HepG2 (cell line): ENCODE data around the gene SRCIN1. TPM values are rescaled to one million over a fixed set of nuclear protein-coding genes. Genes with fewer than 3 reads are reported as not detected.

ENCODE experiments used
- CCAR2 ChIP-seq: fragments of 200-400 bp; formaldehyde crosslinking; optimal IDR thresholded peaks from 2 replicates; pipeline ENCODE3; 2018; ENCODE audit warnings: low read depth, mild to moderate bottlenecking, low read length, moderate library complexity
- EZH2 ChIP-seq: conservative IDR thresholded peaks from 2 replicates; pipeline ENCODE4 v1.6.1; 2012; ENCODE audit warnings: mild to moderate bottlenecking, low read depth, low read length, moderate library complexity
- FOXP1 ChIP-seq, 2 experiments: fragments of 450-650 bp in 1 of 2; IDR thresholded peaks; 2 replicates each; pipeline ENCODE4 v1.6.1; 2017 to 2018; ENCODE audit warnings: antibody characterized with exemption in 1 of 2
- KDM6A ChIP-seq: IDR thresholded peaks from 2 replicates; pipeline ENCODE4 v1.6.1; 2016; ENCODE audit warnings: low read depth
- KMT2A ChIP-seq: sonication (generic); formaldehyde crosslinking; IDR thresholded peaks from 2 replicates; pipeline ENCODE4 v1.4.0; 2020; ENCODE audit warnings: missing genetic modification reagents
- MTA1 ChIP-seq: sonication (generic); formaldehyde crosslinking; IDR thresholded peaks from 2 replicates; pipeline ENCODE4 v1.4.0; 2020; ENCODE audit warnings: missing genetic modification reagents, mild to moderate bottlenecking, borderline replicate concordance
- NBN ChIP-seq: fragments of 450-650 bp; conservative IDR thresholded peaks from 2 replicates; pipeline ENCODE4 v1.6.1; 2017
- PCBP1 ChIP-seq: fragments of 200-400 bp; formaldehyde crosslinking; IDR thresholded peaks from 2 replicates; pipeline ENCODE4 v1.6.1; 2017; ENCODE audit warnings: mild to moderate bottlenecking, low read depth, low read length, borderline replicate concordance
- PCBP2 ChIP-seq: fragments of 200-400 bp; formaldehyde crosslinking; optimal IDR thresholded peaks from 2 replicates; pipeline ENCODE3; 2018; ENCODE audit warnings: low read length, low read depth; ENCODE audit not compliant: poor library complexity, severe bottlenecking
- PRPF4 ChIP-seq: fragments of 200-400 bp; formaldehyde crosslinking; IDR thresholded peaks from 2 replicates; pipeline ENCODE4 v1.6.1; 2016; ENCODE audit warnings: low read length, low read depth; ENCODE audit not compliant: poor library complexity, severe bottlenecking
- RELA ChIP-seq: sonication (generic); formaldehyde crosslinking; IDR thresholded peaks from 2 replicates; pipeline ENCODE4 v1.4.0; 2020; ENCODE audit warnings: missing genetic modification reagents
- SAP130 ChIP-seq: IDR thresholded peaks from 2 replicates; pipeline ENCODE4 v1.6.1; 2016; ENCODE audit warnings: low read depth
- SUZ12 ChIP-seq: fragments of 150-350 bp; IDR thresholded peaks from 2 replicates; pipeline ENCODE4 v1.6.1; 2014; ENCODE audit warnings: low read depth, low read length
- YEATS4 ChIP-seq: sonication (generic); formaldehyde crosslinking; IDR thresholded peaks from 2 replicates; pipeline ENCODE4 v1.4.0; 2020; ENCODE audit warnings: missing genetic modification reagents, borderline replicate concordance
- ZBTB8A ChIP-seq: sonication (generic); formaldehyde crosslinking; IDR thresholded peaks from 2 replicates; pipeline ENCODE4 v1.4.0; 2020; ENCODE audit warnings: mild to moderate bottlenecking, low read depth, missing genetic modification reagents, borderline replicate concordance
- ZFX ChIP-seq: sonication (generic); formaldehyde crosslinking; IDR thresholded peaks from 2 replicates; pipeline ENCODE4 v1.4.0; 2020; ENCODE audit warnings: mild to moderate bottlenecking, low read depth, missing genetic modification reagents, moderate library complexity
- ZNF101 ChIP-seq: sonication (generic); formaldehyde crosslinking; IDR thresholded peaks from 2 replicates; pipeline ENCODE4 v1.4.0; 2020; ENCODE audit warnings: mild to moderate bottlenecking, low read depth, missing genetic modification reagents, borderline replicate concordance
- ZNF34 ChIP-seq: sonication (generic); formaldehyde crosslinking; IDR thresholded peaks from 2 replicates; pipeline ENCODE4 v1.4.0; 2020; ENCODE audit warnings: mild to moderate bottlenecking, missing genetic modification reagents, borderline replicate concordance
- ZNF589 ChIP-seq: sonication (generic); formaldehyde crosslinking; conservative IDR thresholded peaks from 2 replicates; pipeline ENCODE4 v1.8.0; 2022; ENCODE audit warnings: mild to moderate bottlenecking, moderate library complexity, missing genetic modification reagents
- ZNF652 ChIP-seq: IDR thresholded peaks from 2 replicates; pipeline ENCODE4 v1.6.1; 2016; ENCODE audit warnings: low read depth, borderline replicate concordance
- ZNF720 ChIP-seq: sonication (generic); formaldehyde crosslinking; IDR thresholded peaks from 2 replicates; pipeline ENCODE4 v1.4.0; 2020; ENCODE audit warnings: missing genetic modification reagents
- polyA plus RNA-seq, 8 experiments: library from polyadenylated mRNA; depleted of rRNA in 3 of 8; stranded (reverse) in 7 of 8; unstranded in 1 of 8; fragments of >200 nt; fragmentation: Illumina TruSeq in 4 of 8; extraction: Trizol in 4 of 8; gene quantifications; 2 replicates each; pipeline versions ENCODE4 v1.2.1 to v1.2.3, GENCODE V29; 2011 to 2016; ENCODE audit warnings: low read depth in 4 of 8, missing spikeins in 1 of 8, mixed read lengths in 1 of 8; ENCODE audit not compliant: insufficient read depth in 1 of 8
- total RNA-seq, 5 experiments: library from RNA; depleted of rRNA; stranded (reverse); fragments of >200 nt; fragmentation: Illumina TruSeq; extraction: Trizol; gene quantifications; 2 replicates each; pipeline ENCODE4 v1.2.3, GENCODE V29; 2016; ENCODE audit warnings: low read depth in 1 of 5
- TF ChIP-seq, protein P1 (sequence below): sonication (generic); formaldehyde crosslinking; IDR thresholded peaks from 2 replicates; pipeline ENCODE4 v1.4.0; 2020; ENCODE audit warnings: missing genetic modification reagents, borderline replicate concordance
- TF ChIP-seq, protein P2 (sequence below): IDR thresholded peaks from 2 replicates; pipeline ENCODE4 v1.6.1; 2016; ENCODE audit warnings: low read depth, control low read depth
- TF ChIP-seq, protein P3 (sequence below): sonication (generic); formaldehyde crosslinking; IDR thresholded peaks from 2 replicates; pipeline ENCODE4 v1.5.0; 2020; ENCODE audit warnings: mild to moderate bottlenecking, missing genetic modification reagents

The SRCIN1 gene
- total and polyA plus RNA-seq, 2 of the 13 experiments (the other 11 are each of a cell fraction or from before 2014, with no cell fraction given): 1.2 to 9.6 TPM

DNA sequence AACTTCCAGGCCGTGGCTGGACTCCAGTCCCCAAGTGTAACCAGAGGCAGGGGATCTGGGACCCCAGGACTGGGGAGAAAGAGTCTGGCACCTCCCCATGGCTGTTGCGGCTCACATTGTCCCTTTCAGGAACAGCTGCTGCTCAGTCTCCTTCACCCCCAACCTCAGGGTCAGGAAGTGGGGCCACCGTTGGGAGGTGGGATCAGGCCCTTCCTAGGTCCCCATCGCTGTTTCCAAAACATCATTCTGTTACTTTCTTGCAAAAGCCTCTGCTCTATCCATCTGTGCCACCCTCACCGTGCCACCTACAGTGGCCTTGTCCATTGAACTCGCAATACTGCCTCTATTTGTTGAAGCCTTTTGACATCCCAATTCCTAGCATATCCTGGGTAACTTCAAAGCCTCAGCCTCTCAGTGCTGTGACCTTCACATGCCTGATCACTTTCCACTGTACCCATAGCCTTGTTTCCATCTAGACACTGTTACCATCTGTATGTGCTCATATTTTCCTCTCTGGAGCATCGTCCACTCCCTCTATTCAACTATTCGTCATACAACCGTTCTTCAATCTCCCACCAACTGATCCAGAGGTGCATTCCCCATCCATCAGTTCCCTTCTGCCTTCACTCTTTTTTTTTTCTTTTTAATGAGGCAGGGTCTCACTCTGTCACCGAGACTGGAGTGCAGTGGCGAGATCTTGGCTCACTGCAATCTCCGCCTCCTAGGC lies 15.0 kb upstream of the SRCIN1 start (continued):
- TF ChIP-seq, protein P1, sequence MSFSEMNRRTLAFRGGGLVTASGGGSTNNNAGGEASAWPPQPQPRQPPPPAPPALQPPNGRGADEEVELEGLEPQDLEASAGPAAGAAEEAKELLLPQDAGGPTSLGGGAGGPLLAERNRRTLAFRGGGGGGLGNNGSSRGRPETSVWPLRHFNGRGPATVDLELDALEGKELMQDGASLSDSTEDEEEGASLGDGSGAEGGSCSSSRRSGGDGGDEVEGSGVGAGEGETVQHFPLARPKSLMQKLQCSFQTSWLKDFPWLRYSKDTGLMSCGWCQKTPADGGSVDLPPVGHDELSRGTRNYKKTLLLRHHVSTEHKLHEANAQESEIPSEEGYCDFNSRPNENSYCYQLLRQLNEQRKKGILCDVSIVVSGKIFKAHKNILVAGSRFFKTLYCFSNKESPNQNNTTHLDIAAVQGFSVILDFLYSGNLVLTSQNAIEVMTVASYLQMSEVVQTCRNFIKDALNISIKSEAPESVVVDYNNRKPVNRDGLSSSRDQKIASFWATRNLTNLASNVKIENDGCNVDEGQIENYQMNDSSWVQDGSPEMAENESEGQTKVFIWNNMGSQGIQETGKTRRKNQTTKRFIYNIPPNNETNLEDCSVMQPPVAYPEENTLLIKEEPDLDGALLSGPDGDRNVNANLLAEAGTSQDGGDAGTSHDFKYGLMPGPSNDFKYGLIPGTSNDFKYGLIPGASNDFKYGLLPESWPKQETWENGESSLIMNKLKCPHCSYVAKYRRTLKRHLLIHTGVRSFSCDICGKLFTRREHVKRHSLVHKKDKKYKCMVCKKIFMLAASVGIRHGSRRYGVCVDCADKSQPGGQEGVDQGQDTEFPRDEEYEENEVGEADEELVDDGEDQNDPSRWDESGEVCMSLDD: 0 out of 2 replicates have a peak, but pooled peaks have one; percentile 18
- peak; percentile 63 for TF ChIP-seq ZFX (CRISPR knock-in tag)
- no peak; the same call in 1 of the 2 replicates for TF ChIP-seq ZNF34
- no peak for TF ChIP-seq ZBTB8A (CRISPR knock-in tag)
- TF ChIP-seq YEATS4 (CRISPR knock-in tag): peak; percentile 40; the same call in 1 of the 2 replicates
- TF ChIP-seq, protein P2, sequence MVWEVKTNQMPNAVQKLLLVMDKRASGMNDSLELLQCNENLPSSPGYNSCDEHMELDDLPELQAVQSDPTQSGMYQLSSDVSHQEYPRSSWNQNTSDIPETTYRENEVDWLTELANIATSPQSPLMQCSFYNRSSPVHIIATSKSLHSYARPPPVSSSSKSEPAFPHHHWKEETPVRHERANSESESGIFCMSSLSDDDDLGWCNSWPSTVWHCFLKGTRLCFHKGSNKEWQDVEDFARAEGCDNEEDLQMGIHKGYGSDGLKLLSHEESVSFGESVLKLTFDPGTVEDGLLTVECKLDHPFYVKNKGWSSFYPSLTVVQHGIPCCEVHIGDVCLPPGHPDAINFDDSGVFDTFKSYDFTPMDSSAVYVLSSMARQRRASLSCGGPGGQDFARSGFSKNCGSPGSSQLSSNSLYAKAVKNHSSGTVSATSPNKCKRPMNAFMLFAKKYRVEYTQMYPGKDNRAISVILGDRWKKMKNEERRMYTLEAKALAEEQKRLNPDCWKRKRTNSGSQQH (CRISPR knock-in tag): no peak
- TF ChIP-seq, protein P3, sequence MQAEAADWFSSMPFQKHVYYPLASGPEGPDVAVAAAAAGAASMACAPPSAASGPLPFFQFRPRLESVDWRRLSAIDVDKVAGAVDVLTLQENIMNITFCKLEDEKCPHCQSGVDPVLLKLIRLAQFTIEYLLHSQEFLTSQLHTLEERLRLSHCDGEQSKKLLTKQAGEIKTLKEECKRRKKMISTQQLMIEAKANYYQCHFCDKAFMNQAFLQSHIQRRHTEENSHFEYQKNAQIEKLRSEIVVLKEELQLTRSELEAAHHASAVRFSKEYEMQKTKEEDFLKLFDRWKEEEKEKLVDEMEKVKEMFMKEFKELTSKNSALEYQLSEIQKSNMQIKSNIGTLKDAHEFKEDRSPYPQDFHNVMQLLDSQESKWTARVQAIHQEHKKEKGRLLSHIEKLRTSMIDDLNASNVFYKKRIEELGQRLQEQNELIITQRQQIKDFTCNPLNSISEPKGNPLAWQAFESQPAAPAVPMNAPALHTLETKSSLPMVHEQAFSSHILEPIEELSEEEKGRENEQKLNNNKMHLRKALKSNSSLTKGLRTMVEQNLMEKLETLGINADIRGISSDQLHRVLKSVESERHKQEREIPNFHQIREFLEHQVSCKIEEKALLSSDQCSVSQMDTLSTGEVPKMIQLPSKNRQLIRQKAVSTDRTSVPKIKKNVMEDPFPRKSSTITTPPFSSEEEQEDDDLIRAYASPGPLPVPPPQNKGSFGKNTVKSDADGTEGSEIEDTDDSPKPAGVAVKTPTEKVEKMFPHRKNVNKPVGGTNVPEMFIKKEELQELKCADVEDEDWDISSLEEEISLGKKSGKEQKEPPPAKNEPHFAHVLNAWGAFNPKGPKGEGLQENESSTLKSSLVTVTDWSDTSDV (CRISPR knock-in tag): peak; percentile 36; the same call in 1 of the 2 replicates
- 0 out of 2 replicates have a peak, but pooled peaks have one; percentile 11 for TF ChIP-seq NBN
- no peak for TF ChIP-seq PCBP1
- peak; percentile 20; the same call in 1 of the 2 replicates for TF ChIP-seq ZNF589 (CRISPR knock-in tag)
- peak; percentile 72; the same call in 1 of the 2 replicates for TF ChIP-seq ZNF652
- no peak for TF ChIP-seq EZH2
- TF ChIP-seq ZNF720: no peak
- peak; percentile 99 for TF ChIP-seq KDM6A (CRISPR knock-in tag)
- peak; percentile 38 for TF ChIP-seq MTA1 (CRISPR knock-in tag)
- no peak for TF ChIP-seq PRPF4
- TF ChIP-seq ZNF101: no peak
- no peak for TF ChIP-seq SUZ12
- TF ChIP-seq RELA (CRISPR knock-in tag): peak; percentile 94
- TF ChIP-seq FOXP1 (IDR thresholded peaks at IDR 0.05): peak; percentile 66; the same call in 1 of the 2 replicates
- TF ChIP-seq FOXP1 (CRISPR knock-in tag; IDR thresholded peaks at IDR 0.05): peak; percentile 94
- TF ChIP-seq PCBP2: no peak
- no peak for TF ChIP-seq CCAR2
- TF ChIP-seq SAP130 (CRISPR knock-in tag): peak; percentile 94
- peak; percentile 62; the same call in 1 of the 2 replicates for TF ChIP-seq KMT2A (CRISPR knock-in tag)
